Subcutaneous adipose tissue (tissue), 4 donors: ENCODE measurements around the gene BCAS2. TPM values are rescaled to one million over a fixed set of nuclear protein-coding genes. Genes with fewer than 3 reads are reported as not detected.

Experiments used
- total RNA-seq, 4 donors: library from RNA; depleted of rRNA; stranded (reverse); fragments of >200 nt; gene quantifications; one replicate each; pipeline ENCODE4 v1.1.0, GENCODE V29; 2016
- TF ChIP-seq, protein P1 (sequence below): fragments of 450-650 bp; IDR thresholded peaks from one replicate; pipeline ENCODE4 v1.5.1; 2016; ENCODE audit warnings: low read depth, mild to moderate bottlenecking, control low read depth, antibody characterized with exemption, moderate library complexity

Gene BCAS2
- total RNA-seq, 4 donors from 2014 or later, result 20.7 to 50.4 (median 30.3) TPM

GRCh38 chr1:114609026-114609425 lies 27.6 kb upstream of the BCAS2 start:
- TF ChIP-seq, protein P1, sequence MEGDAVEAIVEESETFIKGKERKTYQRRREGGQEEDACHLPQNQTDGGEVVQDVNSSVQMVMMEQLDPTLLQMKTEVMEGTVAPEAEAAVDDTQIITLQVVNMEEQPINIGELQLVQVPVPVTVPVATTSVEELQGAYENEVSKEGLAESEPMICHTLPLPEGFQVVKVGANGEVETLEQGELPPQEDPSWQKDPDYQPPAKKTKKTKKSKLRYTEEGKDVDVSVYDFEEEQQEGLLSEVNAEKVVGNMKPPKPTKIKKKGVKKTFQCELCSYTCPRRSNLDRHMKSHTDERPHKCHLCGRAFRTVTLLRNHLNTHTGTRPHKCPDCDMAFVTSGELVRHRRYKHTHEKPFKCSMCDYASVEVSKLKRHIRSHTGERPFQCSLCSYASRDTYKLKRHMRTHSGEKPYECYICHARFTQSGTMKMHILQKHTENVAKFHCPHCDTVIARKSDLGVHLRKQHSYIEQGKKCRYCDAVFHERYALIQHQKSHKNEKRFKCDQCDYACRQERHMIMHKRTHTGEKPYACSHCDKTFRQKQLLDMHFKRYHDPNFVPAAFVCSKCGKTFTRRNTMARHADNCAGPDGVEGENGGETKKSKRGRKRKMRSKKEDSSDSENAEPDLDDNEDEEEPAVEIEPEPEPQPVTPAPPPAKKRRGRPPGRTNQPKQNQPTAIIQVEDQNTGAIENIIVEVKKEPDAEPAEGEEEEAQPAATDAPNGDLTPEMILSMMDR, result no peak

DNA sequence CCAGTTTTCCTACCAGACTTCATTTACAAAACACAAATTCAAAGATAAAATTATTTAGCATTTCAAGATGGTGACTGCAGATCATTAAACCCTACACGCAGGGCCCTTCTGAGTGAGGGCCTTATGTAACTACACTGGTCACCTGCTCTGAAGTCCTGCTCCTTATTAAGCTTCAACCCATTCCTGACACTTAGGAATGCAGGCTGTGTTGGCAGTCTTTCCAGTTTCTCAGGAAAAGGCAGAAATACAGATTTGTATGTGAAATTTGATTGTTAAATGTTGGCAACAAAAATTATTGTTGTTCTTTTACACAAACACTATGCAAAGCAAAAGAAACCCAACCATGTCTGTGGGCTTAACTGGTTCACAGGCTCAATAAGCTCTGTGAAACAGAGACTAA lies 25.8 kb upstream of the BCAS2 start:
- TF ChIP-seq, protein P1, result no peak

GRCh38 chr1:114597949-114598348 lies 16.5 kb upstream of the BCAS2 start:
- TF ChIP-seq, protein P1, result no peak

DNA sequence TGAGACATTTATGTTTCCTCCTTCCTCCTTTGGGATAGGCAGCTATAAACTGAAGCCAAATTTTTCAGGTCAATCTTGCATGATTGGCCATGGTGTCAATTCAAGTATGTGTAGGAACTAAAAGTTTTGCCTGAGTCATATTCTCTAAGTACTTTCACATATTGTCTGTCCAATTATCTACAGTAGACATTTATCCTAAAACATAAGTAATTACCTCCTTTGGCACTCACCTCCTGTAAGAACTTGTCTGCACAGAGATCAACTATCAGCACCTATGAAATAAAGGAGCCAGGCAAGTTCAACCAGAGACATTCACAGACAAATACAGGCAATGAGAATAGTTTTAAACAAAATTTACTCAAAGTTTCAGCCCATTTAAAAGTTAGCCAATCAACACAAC lies 14.2 kb upstream of the BCAS2 start:
- TF ChIP-seq, protein P1, result no peak

- TF ChIP-seq, protein P1, result no peak
Observed at GRCh38 chr1:114594046-114594445, 12.6 kb upstream of the BCAS2 start.

DNA sequence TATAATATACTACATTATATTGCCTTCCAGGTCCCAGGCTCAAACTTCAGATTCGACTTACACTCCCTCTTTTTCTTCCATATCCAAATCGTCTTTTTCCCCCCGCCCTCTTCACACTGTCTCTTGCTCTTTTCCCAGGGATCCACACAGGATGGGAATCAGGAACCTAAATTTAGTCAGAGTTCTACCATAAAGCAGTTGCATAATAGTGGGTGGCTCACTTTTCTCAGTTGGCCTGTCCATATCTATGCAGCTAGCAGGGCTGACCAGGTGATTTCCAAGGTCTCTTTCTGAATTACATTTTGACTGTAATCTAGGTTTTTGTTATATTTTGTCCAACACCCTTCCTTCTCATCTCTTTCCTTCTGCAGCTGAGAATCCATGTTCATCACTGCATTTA lies 7.7 kb upstream of the BCAS2 start:
- TF ChIP-seq, protein P1, result no peak

DNA sequence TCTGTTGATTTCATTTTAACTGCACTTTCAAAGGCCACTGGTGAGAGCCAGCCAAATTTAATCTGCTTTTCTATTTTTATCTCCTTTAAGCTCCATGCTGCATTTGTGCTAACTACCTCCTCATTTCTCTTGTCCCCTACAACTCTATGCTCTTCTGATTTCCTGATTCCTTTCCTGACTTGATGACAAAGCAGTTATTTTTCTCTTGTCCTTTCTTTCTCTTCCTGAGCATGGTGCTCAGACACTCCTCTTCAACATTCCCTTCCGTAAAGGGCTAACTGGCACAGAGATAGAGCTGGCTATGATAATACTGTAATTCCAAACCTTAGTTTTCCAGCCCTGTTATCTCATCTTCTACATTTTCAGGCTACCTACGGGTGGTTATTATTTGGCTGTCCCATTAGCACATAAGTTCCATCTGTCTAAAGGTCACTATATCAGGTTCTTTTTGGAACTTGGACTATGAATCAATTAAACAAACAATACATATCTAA lies 6.8 kb upstream of the BCAS2 start:
- TF ChIP-seq, protein P1, result no peak
